SK-N-SH (cell line): Measurements from ENCODE around the gene MEGF6. TPM values are rescaled to one million over a fixed set of nuclear protein-coding genes. Genes with fewer than 3 reads are reported as not detected.

Source experiments
- CTCF ChIA-PET: fragments of 300-600, 350-600 bp; formaldehyde crosslinking; extraction: SDS; loops from one replicate; lab custom pipeline; 2021; lab: Yijun Ruan, JAX
- POLR2A ChIA-PET: fragments of 350-600 bp; sonication (Branson Sonifier 250); formaldehyde crosslinking; extraction: SDS; loops from one replicate; lab custom pipeline; 2020; ENCODE audit warnings: antibody characterized with exemption, inconsistent platforms; lab: Yijun Ruan, JAX
- DNase-seq: peaks from one replicate; pipeline ENCODE4 v3.0.0; 2012
- H2AFZ ChIP-seq: fragments of 200-600 bp; sonication (generic); 2 replicates; pipeline ENCODE4 v1.8.1; 2016; ENCODE audit warnings: antibody characterized with exemption, mild to moderate bottlenecking, low read depth
- H3F3A ChIP-seq: fragments of 200-600 bp; sonication (generic); replicated peaks from 2 replicates; pipeline ENCODE3; 2016; ENCODE audit warnings: antibody characterized with exemption, mild to moderate bottlenecking; ENCODE audit not compliant: insufficient read depth
- H3K27ac ChIP-seq, 2 experiments: fragments of 200-500 bp in 1 of 2; fragments of 200-600 bp in 1 of 2; sonication (Bioruptor generic) in 1 of 2; sonication (generic), shearing (Covaris generic) in 1 of 2; 2 replicates each; pipeline versions ENCODE4 v1.5.1 to v1.6.1; 2014 to 2016; ENCODE audit warnings: low read depth in 2 of 2, inconsistent platforms in 1 of 2, low read length in 1 of 2, mild to moderate bottlenecking in 1 of 2, mixed read lengths in 1 of 2
- H3K27me3 ChIP-seq: fragments of 200-600 bp; sonication (generic), shearing (Covaris generic); 2 replicates; pipeline ENCODE4 v1.6.1; 2016; ENCODE audit warnings: mixed run types; ENCODE audit not compliant: insufficient read depth
- H3K36me3 ChIP-seq, 2 experiments: fragments of 200-500 bp in 1 of 2; fragments of 200-600 bp in 1 of 2; sonication (Bioruptor generic) in 1 of 2; sonication (generic) in 1 of 2; replicated peaks in 1 of 2; 2 replicates each; pipeline versions ENCODE3 to v1.5.1; 2014 to 2016; ENCODE audit warnings: low read length in 1 of 2, mild to moderate bottlenecking in 1 of 2; ENCODE audit not compliant: insufficient read depth in 2 of 2, control insufficient read depth in 1 of 2
- H3K4me1 ChIP-seq, 2 experiments: fragments of 200-500 bp in 1 of 2; fragments of 200-600 bp in 1 of 2; sonication (Bioruptor generic) in 1 of 2; sonication (generic), shearing (Covaris generic) in 1 of 2; 2 replicates each; pipeline versions ENCODE4 v1.5.1 to v1.6.1; 2014 to 2016; ENCODE audit warnings: low read depth in 1 of 2, low read length in 1 of 2, mixed run types in 1 of 2; ENCODE audit not compliant: insufficient read depth in 2 of 2, control insufficient read depth in 1 of 2
- H3K4me2 ChIP-seq: fragments of 200-600 bp; sonication (generic), shearing (Covaris generic); 2 replicates; pipeline ENCODE4 v1.6.1; 2017; ENCODE audit warnings: mixed run types
- H3K4me3 ChIP-seq, 2 experiments: fragments of 200-500 bp in 1 of 2; fragments of 200-600 bp in 1 of 2; sonication (Bioruptor generic) in 1 of 2; sonication (generic), shearing (Covaris generic) in 1 of 2; 2 replicates each; pipeline versions ENCODE4 v1.5.1 to v1.8.1; 2014 to 2016; ENCODE audit warnings: low read depth in 2 of 2, inconsistent platforms in 1 of 2, low read length in 1 of 2, mild to moderate bottlenecking in 1 of 2, mixed read lengths in 1 of 2, moderate library complexity in 1 of 2
- H3K79me2 ChIP-seq: fragments of 200-600 bp; sonication (generic); 2 replicates; pipeline ENCODE4 v1.8.1; 2017; ENCODE audit warnings: mild to moderate bottlenecking; ENCODE audit not compliant: insufficient read depth
- H3K9ac ChIP-seq: fragments of 200-600 bp; sonication (generic); 2 replicates; pipeline ENCODE4 v1.6.1; 2017; ENCODE audit warnings: mixed run types
- H3K9me2 ChIP-seq: fragments of 200-600 bp; sonication (generic); 2 replicates; pipeline ENCODE4 v1.6.1; 2017; ENCODE audit warnings: mixed run types
- H3K9me3 ChIP-seq: fragments of 200-600 bp; sonication (generic); 2 replicates; pipeline ENCODE4 v1.6.1; 2017; ENCODE audit warnings: mixed run types, mild to moderate bottlenecking, moderate library complexity
- H4K20me1 ChIP-seq: fragments of 200-600 bp; sonication (generic); 2 replicates; pipeline ENCODE4 v1.6.1; 2017; ENCODE audit warnings: mild to moderate bottlenecking, mixed run types; ENCODE audit not compliant: insufficient read depth
- EZH2phosphoT487 ChIP-seq: fragments of 200-600 bp; sonication (generic); IDR thresholded peaks from 2 replicates; pipeline ENCODE4 v1.6.1; 2017; ENCODE audit warnings: low read depth, mixed run types, mild to moderate bottlenecking, antibody characterized with exemption, moderate library complexity, borderline replicate concordance
- FOSL2 ChIP-seq: IDR thresholded peaks from 2 replicates; pipeline ENCODE4 v1.4.0; 2012; ENCODE audit warnings: low read depth, mild to moderate bottlenecking, moderate library complexity, borderline replicate concordance
- FOXJ3 ChIP-seq: sonication (generic); formaldehyde crosslinking; IDR thresholded peaks from 2 replicates; pipeline ENCODE4 v1.5.1; 2020; ENCODE audit warnings: mild to moderate bottlenecking, missing genetic modification reagents
- GABPA ChIP-seq: IDR thresholded peaks from 2 replicates; pipeline ENCODE4 v1.4.0; 2012; ENCODE audit warnings: low read depth, mild to moderate bottlenecking
- MXI1 ChIP-seq: IDR thresholded peaks from 2 replicates; pipeline ENCODE4 v1.6.1; 2012; ENCODE audit warnings: mild to moderate bottlenecking, low read depth, low read length, improper control_type of control experiment
- NRF1 ChIP-seq: IDR thresholded peaks from 2 replicates; pipeline ENCODE4 v1.6.1; 2012; ENCODE audit warnings: low read depth, mild to moderate bottlenecking, low read length
- RAD21 ChIP-seq: IDR thresholded peaks from 2 replicates; pipeline ENCODE4 v1.6.1; 2012; ENCODE audit warnings: mild to moderate bottlenecking, low read length
- SMC3 ChIP-seq: IDR thresholded peaks from 2 replicates; pipeline ENCODE4 v1.6.1; 2012; ENCODE audit warnings: low read depth, low read length, improper control_type of control experiment
- TAF1 ChIP-seq: IDR thresholded peaks from 2 replicates; pipeline ENCODE4 v1.6.1; 2012; ENCODE audit warnings: low read depth, mild to moderate bottlenecking, low read length, moderate library complexity, borderline replicate concordance
- YY1 ChIP-seq: IDR thresholded peaks from 2 replicates; pipeline ENCODE4 v1.4.0; 2012; ENCODE audit warnings: low read depth, mild to moderate bottlenecking
- whole genome bisulfite sequencing: methylation state at CpG from one replicate; pipeline ENCODE4 v1.1.6; 2017; ENCODE audit warnings: low lambda C conversion rate; 5-methylcytosine and 5-hydroxymethylcytosine counted together
- polyA plus RNA-seq, 3 experiments: library from polyadenylated mRNA; depleted of rRNA; stranded (reverse); fragments of >200 nt; gene quantifications; 2 replicates each; pipeline ENCODE4 v1.2.3, GENCODE V29; 2012
- TF ChIP-seq, protein P1 (sequence below): IDR thresholded peaks from 2 replicates; pipeline ENCODE4 v1.4.0; 2012; ENCODE audit warnings: low read depth, borderline replicate concordance
- TF ChIP-seq, protein P2 (sequence below): fragments of 150-350 bp; IDR thresholded peaks from 2 replicates; pipeline ENCODE4 v1.6.1; 2016; ENCODE audit warnings: mild to moderate bottlenecking, low read depth, low read length
- TF ChIP-seq, protein P3 (sequence below): IDR thresholded peaks from 2 replicates; pipeline ENCODE4 v1.4.0; 2012; ENCODE audit warnings: low read depth, borderline replicate concordance
- TF ChIP-seq, protein P4 (sequence below): IDR thresholded peaks from 2 replicates; pipeline ENCODE4 v1.6.1; 2012; ENCODE audit warnings: mild to moderate bottlenecking, low read depth, low read length, moderate library complexity
- TF ChIP-seq, protein P5 (sequence below): IDR thresholded peaks from 2 replicates; pipeline ENCODE4; 2012

The MEGF6 gene
- polyA plus RNA-seq, 1 of the 3 experiments (the other 2 are of a cell fraction) = 7.6 TPM

DNA sequence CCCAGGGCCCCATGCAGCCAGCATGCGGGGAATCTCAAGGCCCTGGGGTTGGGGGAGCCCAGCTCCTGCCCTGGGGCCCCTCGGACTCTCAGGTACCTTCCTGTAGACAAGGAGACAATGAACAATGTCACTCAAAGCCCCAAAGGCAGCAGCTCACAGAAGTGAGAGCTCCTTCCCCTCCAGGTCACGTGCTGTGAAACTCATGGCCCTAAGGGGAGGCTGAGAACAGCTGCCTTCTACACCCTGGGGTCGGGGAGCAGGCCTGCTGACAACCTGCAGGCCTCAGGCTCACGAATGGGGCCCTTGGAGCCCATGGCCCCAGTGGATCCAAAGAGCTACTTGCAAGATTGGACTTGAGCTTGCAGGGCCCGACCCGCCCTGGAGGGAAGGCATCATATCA is 3.2 kb downstream of the MEGF6 start:
- Histone ChIP-seq H3K79me2 (no peaks in the 10 kb centered on the region), H3K27ac (no peak overlapping the region), H3K9ac (no peak overlapping the region), H3K9me3 (no peaks in the 10 kb centered on the region)
- DNase-seq = no peak
- CTCF ChIA-PET = interaction anchor here (0.6 to 4.0 kb wide), 10 partner anchors 9 to 155 kb away, joined by 3 to 21 read pairs (median 8); no protein-coding TSS in a partner anchor
- TF ChIP-seq NRF1 = no peak
- no peak for TF ChIP-seq MXI1
- no peak for TF ChIP-seq FOXJ3 (CRISPR knock-in tag)
- TF ChIP-seq TAF1 = no peak
- TF ChIP-seq, protein P1, sequence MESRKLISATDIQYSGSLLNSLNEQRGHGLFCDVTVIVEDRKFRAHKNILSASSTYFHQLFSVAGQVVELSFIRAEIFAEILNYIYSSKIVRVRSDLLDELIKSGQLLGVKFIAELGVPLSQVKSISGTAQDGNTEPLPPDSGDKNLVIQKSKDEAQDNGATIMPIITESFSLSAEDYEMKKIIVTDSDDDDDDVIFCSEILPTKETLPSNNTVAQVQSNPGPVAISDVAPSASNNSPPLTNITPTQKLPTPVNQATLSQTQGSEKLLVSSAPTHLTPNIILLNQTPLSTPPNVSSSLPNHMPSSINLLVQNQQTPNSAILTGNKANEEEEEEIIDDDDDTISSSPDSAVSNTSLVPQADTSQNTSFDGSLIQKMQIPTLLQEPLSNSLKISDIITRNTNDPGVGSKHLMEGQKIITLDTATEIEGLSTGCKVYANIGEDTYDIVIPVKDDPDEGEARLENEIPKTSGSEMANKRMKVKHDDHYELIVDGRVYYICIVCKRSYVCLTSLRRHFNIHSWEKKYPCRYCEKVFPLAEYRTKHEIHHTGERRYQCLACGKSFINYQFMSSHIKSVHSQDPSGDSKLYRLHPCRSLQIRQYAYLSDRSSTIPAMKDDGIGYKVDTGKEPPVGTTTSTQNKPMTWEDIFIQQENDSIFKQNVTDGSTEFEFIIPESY = no peak
- TF ChIP-seq RAD21 = no peak
- TF ChIP-seq, protein P2, sequence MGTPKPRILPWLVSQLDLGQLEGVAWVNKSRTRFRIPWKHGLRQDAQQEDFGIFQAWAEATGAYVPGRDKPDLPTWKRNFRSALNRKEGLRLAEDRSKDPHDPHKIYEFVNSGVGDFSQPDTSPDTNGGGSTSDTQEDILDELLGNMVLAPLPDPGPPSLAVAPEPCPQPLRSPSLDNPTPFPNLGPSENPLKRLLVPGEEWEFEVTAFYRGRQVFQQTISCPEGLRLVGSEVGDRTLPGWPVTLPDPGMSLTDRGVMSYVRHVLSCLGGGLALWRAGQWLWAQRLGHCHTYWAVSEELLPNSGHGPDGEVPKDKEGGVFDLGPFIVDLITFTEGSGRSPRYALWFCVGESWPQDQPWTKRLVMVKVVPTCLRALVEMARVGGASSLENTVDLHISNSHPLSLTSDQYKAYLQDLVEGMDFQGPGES = no peak
- TF ChIP-seq FOSL2 = no peak
- TF ChIP-seq YY1 = no peak
- TF ChIP-seq, protein P3, sequence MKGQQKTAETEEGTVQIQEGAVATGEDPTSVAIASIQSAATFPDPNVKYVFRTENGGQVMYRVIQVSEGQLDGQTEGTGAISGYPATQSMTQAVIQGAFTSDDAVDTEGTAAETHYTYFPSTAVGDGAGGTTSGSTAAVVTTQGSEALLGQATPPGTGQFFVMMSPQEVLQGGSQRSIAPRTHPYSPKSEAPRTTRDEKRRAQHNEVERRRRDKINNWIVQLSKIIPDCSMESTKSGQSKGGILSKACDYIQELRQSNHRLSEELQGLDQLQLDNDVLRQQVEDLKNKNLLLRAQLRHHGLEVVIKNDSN = no peak
- no peak for TF ChIP-seq EZH2phosphoT487
- TF ChIP-seq, protein P4, sequence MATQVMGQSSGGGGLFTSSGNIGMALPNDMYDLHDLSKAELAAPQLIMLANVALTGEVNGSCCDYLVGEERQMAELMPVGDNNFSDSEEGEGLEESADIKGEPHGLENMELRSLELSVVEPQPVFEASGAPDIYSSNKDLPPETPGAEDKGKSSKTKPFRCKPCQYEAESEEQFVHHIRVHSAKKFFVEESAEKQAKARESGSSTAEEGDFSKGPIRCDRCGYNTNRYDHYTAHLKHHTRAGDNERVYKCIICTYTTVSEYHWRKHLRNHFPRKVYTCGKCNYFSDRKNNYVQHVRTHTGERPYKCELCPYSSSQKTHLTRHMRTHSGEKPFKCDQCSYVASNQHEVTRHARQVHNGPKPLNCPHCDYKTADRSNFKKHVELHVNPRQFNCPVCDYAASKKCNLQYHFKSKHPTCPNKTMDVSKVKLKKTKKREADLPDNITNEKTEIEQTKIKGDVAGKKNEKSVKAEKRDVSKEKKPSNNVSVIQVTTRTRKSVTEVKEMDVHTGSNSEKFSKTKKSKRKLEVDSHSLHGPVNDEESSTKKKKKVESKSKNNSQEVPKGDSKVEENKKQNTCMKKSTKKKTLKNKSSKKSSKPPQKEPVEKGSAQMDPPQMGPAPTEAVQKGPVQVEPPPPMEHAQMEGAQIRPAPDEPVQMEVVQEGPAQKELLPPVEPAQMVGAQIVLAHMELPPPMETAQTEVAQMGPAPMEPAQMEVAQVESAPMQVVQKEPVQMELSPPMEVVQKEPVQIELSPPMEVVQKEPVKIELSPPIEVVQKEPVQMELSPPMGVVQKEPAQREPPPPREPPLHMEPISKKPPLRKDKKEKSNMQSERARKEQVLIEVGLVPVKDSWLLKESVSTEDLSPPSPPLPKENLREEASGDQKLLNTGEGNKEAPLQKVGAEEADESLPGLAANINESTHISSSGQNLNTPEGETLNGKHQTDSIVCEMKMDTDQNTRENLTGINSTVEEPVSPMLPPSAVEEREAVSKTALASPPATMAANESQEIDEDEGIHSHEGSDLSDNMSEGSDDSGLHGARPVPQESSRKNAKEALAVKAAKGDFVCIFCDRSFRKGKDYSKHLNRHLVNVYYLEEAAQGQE = no peak
- TF ChIP-seq, protein P5, sequence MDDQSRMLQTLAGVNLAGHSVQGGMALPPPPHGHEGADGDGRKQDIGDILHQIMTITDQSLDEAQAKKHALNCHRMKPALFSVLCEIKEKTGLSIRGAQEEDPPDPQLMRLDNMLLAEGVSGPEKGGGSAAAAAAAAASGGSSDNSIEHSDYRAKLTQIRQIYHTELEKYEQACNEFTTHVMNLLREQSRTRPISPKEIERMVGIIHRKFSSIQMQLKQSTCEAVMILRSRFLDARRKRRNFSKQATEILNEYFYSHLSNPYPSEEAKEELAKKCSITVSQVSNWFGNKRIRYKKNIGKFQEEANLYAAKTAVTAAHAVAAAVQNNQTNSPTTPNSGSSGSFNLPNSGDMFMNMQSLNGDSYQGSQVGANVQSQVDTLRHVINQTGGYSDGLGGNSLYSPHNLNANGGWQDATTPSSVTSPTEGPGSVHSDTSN = no peak
- no peak for TF ChIP-seq SMC3
- no peak for TF ChIP-seq GABPA
- TF ChIP-seq, all 33 proteins: peak for 0
- no peaks in the 10 kb centered on the region for H3F3A ChIP-seq
- H3K9me2 ChIP-seq = no peaks in the 10 kb centered on the region
- H4K20me1 ChIP-seq = no peaks in the 10 kb centered on the region
- H3K36me3 ChIP-seq = no peaks in the 10 kb centered on the region
- H3K4me2 ChIP-seq = no peak overlapping the region
- no peaks in the 10 kb centered on the region for H3K27me3 ChIP-seq
- H3K4me3 ChIP-seq = no peak overlapping the region
- POLR2A ChIA-PET = no interaction called here
- no peak overlapping the region for H2AFZ ChIP-seq
- H3K4me1 ChIP-seq = peaks cover 0 to 38% of the 10 kb centered on the region in 2 experiments; a peak in 2 of 4 replicates
- WGBS = no CpG with 5 or more reads among the region's 7 CpGs
